ENCODE results near the gene CORO2B. TPM values are rescaled to one million over a fixed set of nuclear protein-coding genes. Genes with fewer than 3 reads are reported as not detected.
A peak's percentile ranks its signal among the peaks of the same experiment; 100 is the strongest.

CORO2B gene
- total and polyA plus RNA-seq, 11 donors = 3.0 to 9.1 (median 5.0) TPM

DNA sequence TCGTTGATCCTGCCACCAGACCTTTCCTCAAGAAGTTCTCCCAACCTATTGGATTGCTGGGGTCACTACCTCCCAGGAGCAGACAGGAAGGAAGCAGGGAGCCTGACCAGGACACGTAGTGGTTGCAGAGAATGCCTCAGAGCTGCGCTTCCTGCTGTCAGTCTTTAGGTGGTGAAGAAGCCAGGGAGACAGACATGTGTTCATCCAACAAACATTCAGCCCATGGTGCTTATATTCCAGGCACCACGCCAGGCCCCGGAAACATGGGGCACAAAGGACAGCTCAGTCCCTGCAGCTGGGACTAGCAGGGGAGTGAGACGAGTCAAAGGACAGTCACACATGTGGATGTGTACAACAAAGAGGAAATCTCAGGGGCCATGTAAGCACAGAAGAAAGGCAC, 26.0 kb upstream of the CORO2B start:
- Histone ChIP-seq H3K27ac (no peak overlapping the region), H3K4me1 (peaks cover 0 to 8% (median 0%) of the 10 kb centered on the region in 12 donors), H3K36me3 (no peaks in the 10 kb centered on the region), H3K4me3 (no peak overlapping the region), H3K27me3 (no peaks in the 10 kb centered on the region), H3K9me3 (no peaks in the 10 kb centered on the region)
- DNase-seq = peak in 1 of 5 donors; percentile 55
- ATAC-seq = peak in 1 of 4 donors; percentile 21
- TF ChIP-seq, protein P1, sequence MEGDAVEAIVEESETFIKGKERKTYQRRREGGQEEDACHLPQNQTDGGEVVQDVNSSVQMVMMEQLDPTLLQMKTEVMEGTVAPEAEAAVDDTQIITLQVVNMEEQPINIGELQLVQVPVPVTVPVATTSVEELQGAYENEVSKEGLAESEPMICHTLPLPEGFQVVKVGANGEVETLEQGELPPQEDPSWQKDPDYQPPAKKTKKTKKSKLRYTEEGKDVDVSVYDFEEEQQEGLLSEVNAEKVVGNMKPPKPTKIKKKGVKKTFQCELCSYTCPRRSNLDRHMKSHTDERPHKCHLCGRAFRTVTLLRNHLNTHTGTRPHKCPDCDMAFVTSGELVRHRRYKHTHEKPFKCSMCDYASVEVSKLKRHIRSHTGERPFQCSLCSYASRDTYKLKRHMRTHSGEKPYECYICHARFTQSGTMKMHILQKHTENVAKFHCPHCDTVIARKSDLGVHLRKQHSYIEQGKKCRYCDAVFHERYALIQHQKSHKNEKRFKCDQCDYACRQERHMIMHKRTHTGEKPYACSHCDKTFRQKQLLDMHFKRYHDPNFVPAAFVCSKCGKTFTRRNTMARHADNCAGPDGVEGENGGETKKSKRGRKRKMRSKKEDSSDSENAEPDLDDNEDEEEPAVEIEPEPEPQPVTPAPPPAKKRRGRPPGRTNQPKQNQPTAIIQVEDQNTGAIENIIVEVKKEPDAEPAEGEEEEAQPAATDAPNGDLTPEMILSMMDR (IDR thresholded peaks at IDR 0.05) = no peak
- WGBS, 4 donors = 21 to 29% (median 25%) methylated on average over 6 of the region's 6 CpGs
- intact Hi-C loops (cut with DNase I) = loop anchor here (2.0 to 10.0 kb wide), 12 partner anchors 182 to 375 kb away; partner anchors contain the start of gene ANP32A (in 1 of the 10)

DNA sequence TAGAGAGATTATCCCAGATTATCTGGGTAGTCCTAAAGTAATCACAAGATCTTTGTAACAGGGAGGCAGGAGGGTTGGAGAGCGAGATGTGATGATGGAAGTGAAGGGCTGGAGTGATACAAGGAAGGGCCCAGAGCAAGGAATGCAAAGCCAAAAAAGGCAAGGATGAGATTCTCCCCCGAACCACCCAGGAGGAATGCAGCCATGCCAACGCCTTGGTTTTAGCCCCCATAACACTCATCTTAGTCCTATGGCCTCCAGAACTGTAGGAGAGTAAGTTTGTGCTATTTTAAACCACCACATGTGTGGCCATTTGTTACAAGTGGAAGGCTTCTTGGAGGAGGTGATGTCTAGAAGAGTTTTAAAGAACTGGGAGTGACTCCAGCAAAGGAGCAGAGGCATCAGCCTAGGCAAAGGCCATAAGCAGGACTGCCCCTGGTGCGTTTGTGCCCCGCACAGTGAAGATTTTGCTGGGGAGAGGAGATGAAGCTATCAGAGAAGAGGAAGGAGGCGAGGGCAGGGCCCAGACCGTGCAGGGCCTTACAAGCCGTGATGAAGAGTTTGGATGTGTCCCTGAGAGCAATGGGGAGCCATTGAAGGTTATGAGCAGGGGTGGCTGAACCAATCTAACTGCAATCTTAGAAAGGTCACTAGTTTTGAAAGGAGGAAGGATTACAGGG, 25.3 kb upstream of the CORO2B start:
- no peak for DNase-seq
- peaks cover 0 to under 1% (median 0%) of the 10 kb centered on the region in 9 donors for H3K27me3 ChIP-seq
- H3K27ac ChIP-seq = no peak overlapping the region
- TF ChIP-seq, protein P1 (IDR thresholded peaks at IDR 0.05) = no peak
- no peak for TF ChIP-seq POLR2A (IDR thresholded peaks at IDR 0.05)
- H3K9me3 ChIP-seq = no peaks in the 10 kb centered on the region
- H3K4me3 ChIP-seq = no peak overlapping the region
- intact Hi-C loops (cut with DNase I) = loop anchor here (2.0 to 10.0 kb wide), 12 partner anchors 181 to 374 kb away; partner anchors contain the start of gene ANP32A (in 1 of the 10)
- H3K36me3 ChIP-seq = no peaks in the 10 kb centered on the region
- 75 to 81% (median 79%) methylated on average over 8 of the region's 8 CpGs for WGBS, 4 donors
- peaks cover 0 to 8% (median 0%) of the 10 kb centered on the region in 12 donors for H3K4me1 ChIP-seq
- ATAC-seq = no peak

DNA sequence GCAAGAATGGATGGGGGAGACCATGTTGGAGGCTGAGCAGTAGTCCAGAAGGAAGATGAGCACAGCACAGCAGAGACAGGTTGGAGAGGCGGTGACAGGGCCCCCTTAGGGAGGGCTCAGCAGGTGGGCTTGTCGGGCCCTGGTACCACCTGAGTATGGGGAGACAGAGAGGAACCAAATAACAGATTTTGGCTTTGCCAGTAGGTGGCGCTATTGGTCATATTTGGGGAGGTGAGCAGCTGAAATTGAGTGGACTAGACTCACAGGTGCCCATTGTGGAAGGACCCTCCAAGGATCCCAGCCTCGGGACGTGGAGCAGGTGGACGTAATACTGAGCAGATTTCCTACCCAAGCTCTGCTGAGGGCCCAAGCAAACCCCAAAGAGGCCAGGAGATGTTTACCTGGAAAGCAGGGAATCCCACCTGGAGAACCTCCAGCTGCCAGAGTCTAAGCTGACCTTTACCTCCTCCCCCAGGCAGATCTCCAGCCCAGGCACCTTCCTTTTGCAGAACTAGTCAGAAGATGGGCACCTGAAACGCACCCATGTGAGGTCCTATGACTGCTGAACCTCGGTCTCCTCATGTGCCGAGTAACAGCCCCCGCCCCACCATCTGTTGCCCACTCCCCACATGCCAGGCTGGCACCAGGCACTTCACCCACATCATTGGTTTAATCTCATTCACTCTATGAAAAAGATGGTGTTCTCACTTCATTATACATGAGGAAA, 24.6 kb upstream of the CORO2B start:
- Histone ChIP-seq H3K4me3 (no peak overlapping the region), H3K27me3 (peaks cover 0 to 7% (median 0%) of the 10 kb centered on the region in 9 donors)
- peak; percentile 33 to 63 (median 52) for ATAC-seq

More for the DNA sequence above, 24.6 kb upstream of the CORO2B start:
- DNase-seq = peak in 4 of 5 donors; percentile 56 to 70 (median 65)
- 45 to 53% (median 46%) methylated on average over 10 of the region's 10 CpGs for WGBS, 4 donors
- Histone ChIP-seq H3K4me1 (peaks cover 0 to 13% (median 5%) of the 10 kb centered on the region in 12 donors), H3K36me3 (no peaks in the 10 kb centered on the region), H3K27ac (no peak overlapping the region), H3K9me3 (no peaks in the 10 kb centered on the region)
- no peak for TF ChIP-seq POLR2A (IDR thresholded peaks at IDR 0.05)
- TF ChIP-seq, protein P1 (IDR thresholded peaks at IDR 0.05) = peak; percentile 71 to 88 (median 83)
- intact Hi-C loops (cut with DNase I) = loop anchor here (1.0 to 10.0 kb wide), 15 partner anchors 181 to 373 kb away; partner anchors contain the start of gene ANP32A (in 1 of the 10)
